Gastrocnemius medialis (tissue), 4 donors: ENCODE results near the gene SLC29A3.

Experiments used
- CTCF ChIP-seq, 5 experiments: fragments of 450-650 bp in 3 of 5; fragments of 200-600 bp in 2 of 5; sonication (generic) in 2 of 5; IDR thresholded peaks in 4 of 5; conservative IDR thresholded peaks in 1 of 5; 1 replicate in 4 of 5; 2 replicates in 1 of 5; pipeline ENCODE4 v1.5.1; 2016 to 2019; ENCODE audit warnings: antibody characterized with exemption in 5 of 5, mild to moderate bottlenecking in 3 of 5, moderate library complexity in 3 of 5
- POLR2A ChIP-seq, 2 donors: fragments of 450-650 bp; IDR thresholded peaks; one replicate each; pipeline ENCODE4 v1.6.1; 2017; ENCODE audit warnings: antibody characterized with exemption in 2 of 2, mild to moderate bottlenecking in 2 of 2, moderate library complexity in 2 of 2

GRCh38 chr10:71297343-71297742 is 21.7 kb upstream of the SLC29A3 start:
- TF ChIP-seq CTCF (IDR thresholded peaks at IDR 0.05 in 4 of 5, conservative IDR thresholded peaks at IDR 0.05 in 1 of 5): no peak
- TF ChIP-seq POLR2A (IDR thresholded peaks at IDR 0.05): no peak
